Progenitor cell of endocrine pancreas (in vitro differentiated cells): ENCODE measurements around the gene HIBCH. TPM values are rescaled to one million over a fixed set of nuclear protein-coding genes. Genes with fewer than 3 reads are reported as not detected.
"Not testable (repeated sequence)": the region's sequence is repeated elsewhere in the genome, so short reads cannot be mapped to it uniquely, and the experiment has no call there.

Experiments used
- DNase-seq: peaks from one replicate; pipeline ENCODE4 v3.0.0; 2021; ENCODE audit warnings: low spot score; ENCODE audit not compliant: unreplicated experiment
- H3K27ac Mint-ChIP-seq: 2 replicates; pipeline ENCODE4 v1.8.0; 2021; ENCODE audit warnings: mild to moderate bottlenecking, moderate library complexity, mixed read lengths
- H3K27me3 Mint-ChIP-seq: 2 replicates; pipeline ENCODE4 v1.8.0; 2021; ENCODE audit warnings: mixed read lengths
- H3K36me3 Mint-ChIP-seq: 2 replicates; pipeline ENCODE4 v1.8.0; 2022; ENCODE audit warnings: mixed read lengths; ENCODE audit not compliant: insufficient read depth
- H3K4me1 Mint-ChIP-seq: 2 replicates; pipeline ENCODE4 v1.8.0; 2021; ENCODE audit warnings: low read depth, mixed read lengths
- H3K4me3 Mint-ChIP-seq: 2 replicates; pipeline ENCODE4 v1.8.0; 2021; ENCODE audit warnings: low read depth, mild to moderate bottlenecking, moderate library complexity, mixed read lengths
- H3K9me3 Mint-ChIP-seq: 2 replicates; pipeline ENCODE4 v1.8.0; 2021; ENCODE audit warnings: low read depth, mixed read lengths
- CTCF ChIP-seq: fragments of 200-600 bp; sonication (generic); IDR thresholded peaks from one replicate; pipeline ENCODE4 v1.5.0; 2021; ENCODE audit warnings: antibody characterized with exemption, mild to moderate bottlenecking; ENCODE audit not compliant: unreplicated experiment
- total RNA-seq: library from RNA; stranded (reverse); gene quantifications from 2 replicates; pipeline ENCODE4 v1.2.1, GENCODE V29; 2021

Gene HIBCH
- total RNA-seq, 1 donor from 2014 or later: 49.5 TPM

GRCh38 chr2:190340369-190340768 is 20.7 kb upstream of the HIBCH start:
- H3K36me3 Mint-ChIP-seq: no peaks in the 10 kb centered on the region
- no peak for TF ChIP-seq CTCF
- H3K9me3 Mint-ChIP-seq: no peaks in the 10 kb centered on the region
- H3K27ac Mint-ChIP-seq: no peak overlapping the region
- peaks cover 3% of the 10 kb centered on the region for H3K27me3 Mint-ChIP-seq
- no peak overlapping the region for H3K4me3 Mint-ChIP-seq
- H3K4me1 Mint-ChIP-seq: peaks cover 6% of the 10 kb centered on the region
- DNase-seq: no peak

- Mint-ChIP-seq H3K27ac (no peak overlapping the region), H3K4me3 (no peak overlapping the region), H3K4me1 (peaks cover 13% of the 10 kb centered on the region), H3K36me3 (no peaks in the 10 kb centered on the region), H3K9me3 (no peaks in the 10 kb centered on the region), H3K27me3 (peaks cover 3% of the 10 kb centered on the region)
- TF ChIP-seq CTCF: no peak
- no peak for DNase-seq
Observed at GRCh38 chr2:190339394-190339793, 19.8 kb upstream of the HIBCH start.

DNA sequence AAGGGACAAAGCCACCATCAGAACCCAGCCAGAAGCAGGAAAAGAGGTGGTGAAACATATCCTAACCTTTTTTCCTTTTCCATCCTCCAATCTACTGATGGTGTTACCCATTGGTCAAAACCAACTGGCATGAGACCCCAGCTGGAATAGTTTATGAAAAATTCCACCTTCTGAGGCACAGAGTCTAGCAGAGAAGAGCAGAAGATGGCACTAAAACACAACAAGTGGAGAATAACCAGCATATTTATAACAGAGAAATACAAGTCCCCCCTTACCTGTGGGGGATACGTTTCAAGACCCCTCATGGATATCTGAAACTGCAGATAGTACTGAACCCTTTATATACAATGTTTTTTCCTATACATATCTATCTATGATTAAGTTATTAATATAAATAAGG is 18.8 kb upstream of the HIBCH start:
- Mint-ChIP-seq H3K9me3 (no peaks in the 10 kb centered on the region), H3K4me3 (no peak overlapping the region), H3K4me1 (peaks cover 20% of the 10 kb centered on the region), H3K27me3 (peaks cover 3% of the 10 kb centered on the region), H3K36me3 (no peaks in the 10 kb centered on the region), H3K27ac (no peak overlapping the region)
- DNase-seq: no peak
- TF ChIP-seq CTCF: no peak

GRCh38 chr2:190336420-190336819 is 16.8 kb upstream of the HIBCH start:
- H3K27ac Mint-ChIP-seq: no peak overlapping the region
- H3K4me3 Mint-ChIP-seq: no peak overlapping the region
- H3K4me1 Mint-ChIP-seq: peaks cover 21% of the 10 kb centered on the region
- no peaks in the 10 kb centered on the region for H3K27me3 Mint-ChIP-seq
- no peaks in the 10 kb centered on the region for H3K36me3 Mint-ChIP-seq
- no peaks in the 10 kb centered on the region for H3K9me3 Mint-ChIP-seq
- no peak for TF ChIP-seq CTCF
- DNase-seq: no peak

- H3K36me3 Mint-ChIP-seq, DNase-seq, H3K4me3 Mint-ChIP-seq, H3K9me3 Mint-ChIP-seq, H3K27me3 Mint-ChIP-seq, H3K27ac Mint-ChIP-seq: not testable (repeated sequence)
- H3K4me1 Mint-ChIP-seq: peaks cover 21% of the 10 kb centered on the region
Observed at GRCh38 chr2:190335584-190335983, 16.0 kb upstream of the HIBCH start.

- no peaks in the 10 kb centered on the region for H3K27me3 Mint-ChIP-seq
- no peak overlapping the region for H3K27ac Mint-ChIP-seq
- peaks cover 21% of the 10 kb centered on the region for H3K4me1 Mint-ChIP-seq
- H3K36me3 Mint-ChIP-seq: no peaks in the 10 kb centered on the region
- H3K4me3 Mint-ChIP-seq: no peak overlapping the region
- no peak for TF ChIP-seq CTCF
- no peaks in the 10 kb centered on the region for H3K9me3 Mint-ChIP-seq
- DNase-seq: no peak
Observed at GRCh38 chr2:190335225-190335559, 15.6 kb upstream of the HIBCH start.
